Esophagus squamous epithelium (tissue), 4 donors: Measurements from ENCODE around the gene PMFBP1.

Experiments used
- CTCF ChIP-seq, 6 experiments: fragments of 450-650 bp in 4 of 6; fragments of 200-600 bp in 2 of 6; sonication (generic) in 2 of 6; IDR thresholded peaks; one replicate each; pipeline ENCODE4 v1.5.1; 2016 to 2019; ENCODE audit warnings: antibody characterized with exemption in 6 of 6, mild to moderate bottlenecking in 4 of 6, moderate library complexity in 4 of 6
- POLR2A ChIP-seq, 4 donors: fragments of 450-650 bp; IDR thresholded peaks; one replicate each; pipeline ENCODE4 v1.6.1; 2017; ENCODE audit warnings: antibody characterized with exemption in 4 of 4, mild to moderate bottlenecking in 4 of 4, moderate library complexity in 3 of 4

GRCh38 chr16:72202014-72202413, 30.1 kb upstream of the PMFBP1 start:
- TF ChIP-seq CTCF (IDR thresholded peaks at IDR 0.05), result no peak
- no peak for TF ChIP-seq POLR2A (IDR thresholded peaks at IDR 0.05)
